Loucy (cell line): ENCODE data around the gene PLXNA4.

Experiments
- H2AFZ ChIP-seq: fragments of 200-600 bp; sonication (generic); 2 replicates; pipeline ENCODE4 v1.6.0; 2016; ENCODE audit warnings: antibody characterized with exemption, mild to moderate bottlenecking, low read length, moderate library complexity
- H3F3A ChIP-seq: fragments of 200-600 bp; 2 replicates; pipeline ENCODE4 v1.6.0; 2016; ENCODE audit warnings: antibody characterized with exemption, low read depth, mild to moderate bottlenecking
- H3K27me3 ChIP-seq: fragments of 200-600 bp; sonication (generic); 2 replicates; pipeline ENCODE4 v1.6.1; 2014; ENCODE audit warnings: low read length, mild to moderate bottlenecking; ENCODE audit not compliant: insufficient read depth, poor library complexity, severe bottlenecking
- H3K36me3 ChIP-seq: fragments of 200-600 bp; sonication (generic); 2 replicates; pipeline ENCODE4 v1.6.1; 2016; ENCODE audit warnings: low read length; ENCODE audit not compliant: insufficient read depth
- H3K4me1 ChIP-seq: fragments of 200-600 bp; sonication (generic); 2 replicates; pipeline ENCODE4 v1.5.1; 2014; ENCODE audit warnings: low read length, mild to moderate bottlenecking; ENCODE audit not compliant: insufficient read depth, poor library complexity, severe bottlenecking
- H3K4me2 ChIP-seq: fragments of 200-600 bp; sonication (generic); 2 replicates; pipeline ENCODE4 v1.6.0; 2014; ENCODE audit warnings: antibody characterized with exemption, low read length, low read depth, mild to moderate bottlenecking; ENCODE audit not compliant: poor library complexity, severe bottlenecking
- H3K4me3 ChIP-seq: fragments of 200-600 bp; sonication (generic); 2 replicates; pipeline ENCODE4 v1.5.1; 2014; ENCODE audit warnings: low read length, mild to moderate bottlenecking, mixed read lengths; ENCODE audit not compliant: poor library complexity, severe bottlenecking
- H3K79me2 ChIP-seq: fragments of 200-600 bp; sonication (generic); 2 replicates; pipeline ENCODE4 v1.6.1; 2014; ENCODE audit warnings: low read length; ENCODE audit not compliant: insufficient read depth
- H3K9ac ChIP-seq: fragments of 200-600 bp; sonication (generic); 2 replicates; pipeline ENCODE4 v1.6.0; 2014; ENCODE audit warnings: mild to moderate bottlenecking, low read depth, low read length, moderate library complexity; ENCODE audit not compliant: poor library complexity, severe bottlenecking
- H3K9me2 ChIP-seq: fragments of 200-600 bp; sonication (generic); replicated peaks from 2 replicates; pipeline ENCODE4 v1.6.1; 2016; ENCODE audit warnings: low read depth, low read length, mixed read lengths
- H3K9me3 ChIP-seq: fragments of 200-600 bp; sonication (generic); 2 replicates; pipeline ENCODE4 v1.6.1; 2014; ENCODE audit warnings: mild to moderate bottlenecking, antibody characterized with exemption, low read length, low read depth; ENCODE audit not compliant: insufficient read depth
- H4K20me1 ChIP-seq: fragments of 200-600 bp; sonication (generic); 2 replicates; pipeline ENCODE4 v1.6.0; 2014; ENCODE audit warnings: antibody characterized with exemption, low read length, mild to moderate bottlenecking; ENCODE audit not compliant: insufficient read depth, poor library complexity, severe bottlenecking
- EZH2phosphoT487 ChIP-seq: fragments of 200-600 bp; IDR thresholded peaks from 2 replicates; pipeline ENCODE4 v1.6.1; 2018; ENCODE audit warnings: antibody characterized with exemption, mild to moderate bottlenecking, moderate library complexity, borderline replicate concordance
- TF ChIP-seq, protein P1 (sequence below): fragments of 200-600 bp; sonication (generic); conservative IDR thresholded peaks from 2 replicates; pipeline ENCODE4 v1.5.1; 2014; ENCODE audit warnings: mild to moderate bottlenecking, antibody characterized with exemption, low read length

The PLXNA4 gene

DNA sequence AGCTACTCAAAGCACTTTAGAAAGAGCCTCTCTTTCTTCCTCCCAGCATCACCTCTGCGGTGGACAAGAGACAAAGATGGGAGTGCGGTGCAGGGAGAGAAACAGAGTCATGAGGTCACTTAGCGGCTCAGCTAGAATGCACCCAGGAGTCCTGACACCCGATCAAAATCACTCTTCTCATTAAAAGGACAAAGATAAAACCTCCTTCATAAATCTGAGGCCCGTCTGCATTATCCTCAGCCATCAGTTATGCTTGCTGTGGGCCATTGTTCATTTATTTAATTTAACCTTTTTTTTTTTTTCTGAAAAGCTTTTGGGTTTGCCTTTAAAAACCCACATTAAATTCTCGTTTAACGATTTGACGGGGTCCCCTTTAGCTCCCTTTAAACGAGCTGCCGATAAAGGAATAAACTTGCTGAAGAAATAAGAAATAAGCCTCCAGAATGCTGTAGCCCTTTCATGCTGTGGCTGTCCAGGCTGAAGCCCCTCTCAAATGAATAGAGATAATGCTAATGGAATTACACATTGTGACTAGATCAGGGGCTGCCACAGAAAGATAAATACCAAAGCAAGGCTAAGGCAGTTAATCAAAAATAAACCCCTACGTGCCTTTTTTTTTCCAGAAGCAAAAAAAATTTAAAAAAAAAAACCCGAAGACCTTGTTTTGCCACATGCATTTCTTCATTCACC, 16.1 kb upstream of the PLXNA4 start:
- no peak for TF ChIP-seq EZH2phosphoT487
- TF ChIP-seq, protein P1, sequence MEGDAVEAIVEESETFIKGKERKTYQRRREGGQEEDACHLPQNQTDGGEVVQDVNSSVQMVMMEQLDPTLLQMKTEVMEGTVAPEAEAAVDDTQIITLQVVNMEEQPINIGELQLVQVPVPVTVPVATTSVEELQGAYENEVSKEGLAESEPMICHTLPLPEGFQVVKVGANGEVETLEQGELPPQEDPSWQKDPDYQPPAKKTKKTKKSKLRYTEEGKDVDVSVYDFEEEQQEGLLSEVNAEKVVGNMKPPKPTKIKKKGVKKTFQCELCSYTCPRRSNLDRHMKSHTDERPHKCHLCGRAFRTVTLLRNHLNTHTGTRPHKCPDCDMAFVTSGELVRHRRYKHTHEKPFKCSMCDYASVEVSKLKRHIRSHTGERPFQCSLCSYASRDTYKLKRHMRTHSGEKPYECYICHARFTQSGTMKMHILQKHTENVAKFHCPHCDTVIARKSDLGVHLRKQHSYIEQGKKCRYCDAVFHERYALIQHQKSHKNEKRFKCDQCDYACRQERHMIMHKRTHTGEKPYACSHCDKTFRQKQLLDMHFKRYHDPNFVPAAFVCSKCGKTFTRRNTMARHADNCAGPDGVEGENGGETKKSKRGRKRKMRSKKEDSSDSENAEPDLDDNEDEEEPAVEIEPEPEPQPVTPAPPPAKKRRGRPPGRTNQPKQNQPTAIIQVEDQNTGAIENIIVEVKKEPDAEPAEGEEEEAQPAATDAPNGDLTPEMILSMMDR: no peak
- H3F3A ChIP-seq: no peaks in the 10 kb centered on the region
- no peaks in the 10 kb centered on the region for H3K4me1 ChIP-seq
- no peaks in the 10 kb centered on the region for H3K27me3 ChIP-seq
- H4K20me1 ChIP-seq: no peaks in the 10 kb centered on the region
- H3K4me2 ChIP-seq: no peak overlapping the region
- H3K9me3 ChIP-seq: no peaks in the 10 kb centered on the region
- no peak overlapping the region for H2AFZ ChIP-seq
- no peaks in the 10 kb centered on the region for H3K79me2 ChIP-seq
- H3K36me3 ChIP-seq: no peaks in the 10 kb centered on the region
- no peak overlapping the region for H3K4me3 ChIP-seq
- no peaks in the 10 kb centered on the region for H3K9me2 ChIP-seq
- no peak overlapping the region for H3K9ac ChIP-seq

DNA sequence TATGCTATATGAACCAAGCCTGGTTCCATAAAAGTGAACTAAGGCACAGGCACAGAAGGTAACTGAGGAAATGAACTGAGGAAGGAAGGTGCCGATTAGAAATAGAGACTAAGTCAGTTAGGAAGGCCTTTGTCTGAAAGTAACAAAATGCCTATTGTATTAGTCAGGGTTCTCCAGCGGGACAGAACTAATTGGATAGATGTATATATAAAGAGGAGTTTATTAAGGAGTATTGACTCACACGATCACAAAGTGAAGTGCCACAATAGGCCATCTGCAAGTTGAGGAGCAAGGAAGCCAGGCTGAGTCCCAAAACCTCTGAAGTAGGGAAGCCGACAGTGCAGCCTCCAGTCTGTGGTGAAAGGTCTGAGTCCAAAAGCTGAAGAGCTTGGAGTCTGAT, 13.9 kb upstream of the PLXNA4 start:
- no peaks in the 10 kb centered on the region for H3K4me1 ChIP-seq
- no peaks in the 10 kb centered on the region for H3F3A ChIP-seq
- H3K27me3 ChIP-seq: no peaks in the 10 kb centered on the region
- H3K9me2 ChIP-seq: no peaks in the 10 kb centered on the region
- H2AFZ ChIP-seq: no peak overlapping the region
- no peak for TF ChIP-seq EZH2phosphoT487
- TF ChIP-seq, protein P1: no peak
- H3K4me3 ChIP-seq: no peak overlapping the region
- no peaks in the 10 kb centered on the region for H3K9me3 ChIP-seq
- no peaks in the 10 kb centered on the region for H4K20me1 ChIP-seq
- no peaks in the 10 kb centered on the region for H3K36me3 ChIP-seq
- no peak overlapping the region for H3K9ac ChIP-seq
- H3K79me2 ChIP-seq: no peaks in the 10 kb centered on the region
- H3K4me2 ChIP-seq: no peak overlapping the region

DNA sequence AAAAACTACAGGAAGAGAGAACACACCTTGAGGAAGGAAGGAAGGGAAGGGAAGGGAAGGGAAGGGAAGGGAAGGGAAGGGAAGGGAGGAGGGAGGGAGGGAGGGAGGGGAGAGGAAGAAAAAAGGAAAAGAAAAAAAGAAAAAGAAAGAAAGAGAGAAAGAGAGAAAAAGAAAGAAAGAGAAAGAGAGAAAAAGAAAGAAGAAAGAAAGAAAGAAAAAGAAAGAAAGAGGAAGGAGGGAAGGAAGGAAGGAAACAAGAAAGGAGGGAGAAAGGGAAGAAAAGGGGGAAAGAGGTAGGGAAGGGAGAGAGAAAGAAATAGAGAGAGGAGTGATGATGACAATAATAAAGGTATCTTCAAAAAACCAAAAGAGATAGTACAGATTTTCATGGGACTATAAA, 12.3 kb upstream of the PLXNA4 start:
- no peaks in the 10 kb centered on the region for H3F3A ChIP-seq
- H3K79me2 ChIP-seq: no peaks in the 10 kb centered on the region
- H3K9me2 ChIP-seq: no peaks in the 10 kb centered on the region
- no peaks in the 10 kb centered on the region for H3K27me3 ChIP-seq
- H3K4me2 ChIP-seq: no peak overlapping the region
- no peaks in the 10 kb centered on the region for H4K20me1 ChIP-seq
- H3K9me3 ChIP-seq: no peaks in the 10 kb centered on the region
- no peaks in the 10 kb centered on the region for H3K36me3 ChIP-seq
- TF ChIP-seq EZH2phosphoT487: no peak
- TF ChIP-seq, protein P1: no peak
- H3K4me1 ChIP-seq: no peaks in the 10 kb centered on the region
- H3K4me3 ChIP-seq: no peak overlapping the region
- H2AFZ ChIP-seq: no peak overlapping the region
- no peak overlapping the region for H3K9ac ChIP-seq
